Cortex of kidney (tissue), 1 donor: ENCODE measurements around the gene ACOT12.

Source experiments
- DNase-seq: peaks from one replicate; lab custom pipeline; 2025; lab: John Stamatoyannopoulos, UW

ACOT12 gene

GRCh38 chr5:81400375-81400774, 6.4 kb upstream of the ACOT12 start:
- no peak for DNase-seq

GRCh38 chr5:81398741-81399140, 4.8 kb upstream of the ACOT12 start:
- no peak for DNase-seq

- no peak for DNase-seq
These were observed 3.2 kb upstream of the ACOT12 start for GRCh38 chr5:81397176-81397575.

DNA sequence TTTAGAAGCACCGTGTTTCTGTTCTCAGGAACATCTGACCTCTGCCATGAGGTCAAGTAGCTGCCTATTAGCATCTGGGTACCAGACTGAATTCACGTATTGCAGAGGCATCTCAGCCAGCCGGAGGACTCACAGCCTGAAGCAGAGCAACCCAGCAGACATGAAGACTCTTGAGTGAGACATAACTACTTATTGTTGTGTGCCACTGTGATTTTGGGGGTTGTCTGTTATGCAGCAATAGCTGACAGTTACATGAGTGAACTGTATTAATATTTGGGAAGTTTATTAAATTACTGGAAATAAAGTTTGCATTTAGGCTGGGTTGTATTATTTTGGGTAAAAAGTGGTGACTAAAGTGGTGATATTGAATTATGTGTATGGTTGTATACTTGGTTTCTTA, 1.3 kb upstream of the ACOT12 start:
- DNase-seq, result no peak

DNA sequence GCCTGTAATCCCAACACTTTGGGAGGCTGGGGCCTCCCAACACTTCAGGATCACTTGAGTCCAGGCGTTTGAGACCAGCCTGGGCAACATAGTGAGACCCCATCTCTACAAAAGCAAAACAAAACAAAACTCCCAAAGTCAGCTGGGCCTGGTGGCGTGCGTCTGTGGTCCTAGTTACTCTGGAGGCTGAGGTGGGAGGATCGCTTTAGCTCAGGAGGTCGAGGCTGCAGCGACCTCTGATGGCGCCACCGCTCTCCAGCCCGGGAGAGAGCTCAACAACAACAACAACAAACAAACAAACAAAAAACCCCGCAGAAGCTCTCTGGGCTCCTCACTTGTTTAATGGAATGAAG, 528 bp downstream of the ACOT12 start:
- no peak for DNase-seq

DNA sequence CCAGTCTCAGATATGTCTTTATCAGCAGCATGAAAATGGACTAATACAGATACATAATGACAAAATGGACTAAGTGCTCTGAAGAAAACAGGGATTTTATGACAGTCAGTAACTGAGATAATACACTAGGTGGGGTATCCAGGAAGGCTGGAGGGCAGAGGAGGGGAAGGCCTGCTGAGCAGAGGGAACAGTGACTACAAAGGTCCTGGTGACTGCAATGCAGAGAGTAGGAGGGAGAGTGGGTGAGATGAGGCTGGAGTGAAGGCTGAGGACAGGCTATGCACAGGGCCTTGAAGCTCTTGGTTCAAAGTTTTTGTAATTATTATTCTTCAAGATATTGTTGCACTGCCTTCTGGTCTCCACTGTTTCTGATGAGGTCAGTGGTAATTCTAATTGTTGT, 4.9 kb downstream of the ACOT12 start:
- DNase-seq, result no peak

DNA sequence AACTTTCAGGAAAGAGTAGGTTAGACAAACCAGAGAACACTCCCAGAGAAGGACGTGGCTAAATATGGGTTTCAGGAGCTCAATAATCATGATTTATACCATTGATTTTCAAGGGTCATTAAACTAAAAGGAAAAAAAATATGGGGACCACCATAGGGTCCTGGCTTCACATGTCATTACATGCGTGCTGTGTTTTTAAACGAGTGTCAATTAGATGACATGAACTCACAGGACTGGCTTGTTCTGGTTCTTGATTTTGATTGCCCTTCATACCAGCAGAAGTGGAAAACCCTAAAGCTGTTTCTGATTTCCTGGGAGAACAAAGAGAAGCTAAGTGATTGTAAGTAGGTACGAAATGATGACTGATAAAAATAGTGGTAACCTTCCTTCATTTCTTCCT, 5.8 kb downstream of the ACOT12 start:
- no peak for DNase-seq

- no peak for DNase-seq
These were observed 10.1 kb downstream of the ACOT12 start for GRCh38 chr5:81383867-81384266.

- DNase-seq, result no peak
These were observed 22.5 kb downstream of the ACOT12 start for GRCh38 chr5:81371354-81371876.

- DNase-seq, result no peak
These were observed 23.0 kb downstream of the ACOT12 start for GRCh38 chr5:81370912-81371311.

- DNase-seq, result no peak
These were observed 28.4 kb downstream of the ACOT12 start for GRCh38 chr5:81365541-81365940.

- DNase-seq, result no peak
These were observed 30.7 kb downstream of the ACOT12 start for GRCh38 chr5:81363093-81363871.

DNA sequence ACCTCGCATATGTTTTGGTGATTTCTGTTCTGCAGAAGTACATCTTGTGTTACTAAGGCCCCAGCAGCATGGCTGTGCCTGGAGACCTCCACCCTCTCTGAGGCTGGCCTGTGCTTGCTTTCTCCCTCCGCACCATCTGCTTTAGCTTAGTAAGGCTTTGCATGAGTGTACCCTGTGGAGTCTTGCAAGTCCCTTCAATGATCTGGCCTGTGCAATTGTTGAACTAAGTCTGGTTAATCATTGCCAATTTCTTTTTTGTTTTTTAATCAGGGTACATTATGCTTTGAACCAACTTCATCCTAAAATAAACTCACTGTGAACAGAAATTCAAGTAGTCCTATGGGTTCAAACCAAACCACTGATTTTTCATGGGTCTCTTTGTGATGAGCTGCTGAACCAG, 32.3 kb downstream of the ACOT12 start:
- DNase-seq, result no peak

DNA sequence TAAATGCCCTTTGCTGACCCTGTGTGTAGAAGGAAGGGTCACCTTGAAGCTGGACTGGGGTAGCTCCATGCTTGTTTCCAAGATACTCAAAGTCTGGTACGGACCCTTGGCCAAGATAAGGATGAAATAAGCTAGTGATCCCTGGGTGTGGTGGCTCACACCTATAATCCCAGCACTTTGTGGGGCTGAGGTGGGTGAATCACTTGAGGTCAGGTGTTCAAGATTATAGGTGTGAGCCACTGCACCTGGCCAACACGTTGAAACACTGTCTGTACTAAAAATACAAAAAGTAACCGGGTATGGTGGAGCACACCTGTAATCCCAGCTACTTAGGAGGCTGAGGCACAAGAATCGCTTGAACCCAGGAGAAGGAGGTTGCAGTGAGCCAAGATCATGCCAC, 33.3 kb downstream of the ACOT12 start:
- DNase-seq, result no peak

DNA sequence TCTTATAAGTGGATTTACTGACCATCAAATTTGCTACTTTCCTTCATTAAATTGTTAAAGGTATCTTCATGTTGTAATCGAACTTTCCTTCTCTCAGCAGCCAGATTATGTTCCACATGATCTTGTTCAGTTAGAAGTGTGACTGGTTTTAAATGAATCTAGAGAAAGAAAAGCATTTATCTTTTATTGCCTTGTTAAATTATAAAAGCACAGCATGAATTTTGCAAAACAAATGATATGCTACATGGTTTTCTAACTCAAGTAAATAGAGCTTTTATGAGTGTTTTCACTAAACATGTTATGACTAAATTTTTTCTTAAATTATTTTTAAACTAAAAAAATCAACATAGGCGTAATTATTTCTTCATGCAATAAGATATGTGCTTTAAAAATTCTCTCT, 34.1 kb downstream of the ACOT12 start:
- no peak for DNase-seq

- DNase-seq, result no peak
These were observed 34.8 kb downstream of the ACOT12 start for GRCh38 chr5:81359108-81359507.

DNA sequence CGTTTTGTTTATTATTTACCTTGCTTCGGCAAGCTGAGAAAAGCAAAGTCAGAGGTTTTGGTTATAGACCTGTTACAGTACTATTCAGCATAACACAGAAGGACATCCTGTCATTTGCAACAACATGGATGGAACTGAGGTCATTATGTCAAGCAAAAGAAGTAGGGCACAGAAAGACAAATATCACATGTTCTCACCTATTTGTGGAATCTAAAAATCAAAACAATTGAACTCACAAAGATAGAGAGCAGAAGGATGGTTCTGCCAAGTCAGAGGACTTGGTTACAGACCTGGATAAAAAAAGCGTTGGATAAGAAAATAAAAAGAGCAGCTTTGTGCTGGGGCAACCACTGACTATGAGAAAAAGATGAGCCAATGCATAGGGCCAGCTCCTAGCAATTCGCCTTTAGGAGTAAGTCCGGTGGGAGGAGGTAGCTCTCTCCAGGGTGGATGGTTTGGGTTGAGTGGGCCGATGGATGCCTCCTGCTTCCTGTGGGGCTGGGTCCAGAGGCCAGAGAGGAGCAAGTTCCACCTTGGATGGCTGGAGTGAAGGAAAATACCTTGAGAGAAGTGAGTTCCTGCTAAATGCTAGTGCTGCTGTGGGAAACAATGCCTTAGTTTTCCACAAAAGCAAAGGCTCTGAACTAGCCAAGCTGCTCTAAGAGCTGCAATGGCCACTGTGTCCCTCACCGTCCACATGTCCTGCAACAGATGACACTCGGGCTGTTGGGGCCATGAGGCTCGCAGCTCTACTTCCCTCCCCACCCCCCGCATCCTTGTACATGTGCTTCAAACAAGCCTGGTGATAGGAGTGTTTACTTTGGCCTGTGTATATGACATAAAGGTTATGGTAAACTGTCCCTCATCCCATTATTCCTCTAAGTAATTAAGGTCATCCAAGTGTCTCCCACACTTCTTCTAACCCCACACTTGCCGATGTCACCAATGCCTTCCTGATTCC, 38.4 kb downstream of the ACOT12 start:
- DNase-seq, result no peak

DNA sequence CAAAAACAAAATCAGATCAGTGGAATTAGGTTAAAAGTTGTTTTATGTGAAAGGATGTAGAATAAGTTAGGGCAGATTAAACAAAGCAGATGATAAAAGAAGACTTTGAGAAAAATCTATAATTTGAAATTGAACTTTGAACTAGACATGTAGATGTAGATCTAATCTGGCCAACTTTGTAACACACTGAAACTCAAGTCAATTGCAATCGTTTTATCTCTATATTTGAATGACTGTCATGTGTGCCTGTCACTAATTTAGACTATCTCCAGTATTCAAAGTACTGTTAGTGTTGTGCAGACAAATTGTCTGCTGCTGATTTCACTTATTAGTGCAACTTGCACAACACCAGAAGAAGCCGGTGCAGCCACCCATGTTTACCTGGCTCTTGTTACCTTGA, 39.8 kb downstream of the ACOT12 start:
- DNase-seq, result no peak

DNA sequence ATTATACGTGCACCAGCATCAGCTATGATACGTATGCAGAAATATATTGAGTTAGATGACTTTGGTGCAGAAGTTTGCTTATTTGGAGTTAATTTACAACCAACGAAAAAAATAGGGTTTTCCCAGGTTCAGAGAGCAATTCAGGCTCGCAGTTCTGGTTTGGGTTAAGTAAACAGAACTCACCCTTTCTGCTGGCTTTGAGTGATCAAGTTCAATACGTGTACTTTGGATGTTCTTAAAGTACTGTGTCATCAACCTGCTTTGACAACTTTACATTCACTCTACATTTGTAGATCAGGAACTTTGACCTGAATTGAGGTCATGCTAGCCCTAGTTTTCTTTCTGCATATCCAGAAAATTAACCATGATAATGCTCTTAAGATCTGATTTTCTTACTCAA, 40.7 kb downstream of the ACOT12 start:
- no peak for DNase-seq

- no peak for DNase-seq
These were observed 43.4 kb downstream of the ACOT12 start for GRCh38 chr5:81350507-81350906.

DNA sequence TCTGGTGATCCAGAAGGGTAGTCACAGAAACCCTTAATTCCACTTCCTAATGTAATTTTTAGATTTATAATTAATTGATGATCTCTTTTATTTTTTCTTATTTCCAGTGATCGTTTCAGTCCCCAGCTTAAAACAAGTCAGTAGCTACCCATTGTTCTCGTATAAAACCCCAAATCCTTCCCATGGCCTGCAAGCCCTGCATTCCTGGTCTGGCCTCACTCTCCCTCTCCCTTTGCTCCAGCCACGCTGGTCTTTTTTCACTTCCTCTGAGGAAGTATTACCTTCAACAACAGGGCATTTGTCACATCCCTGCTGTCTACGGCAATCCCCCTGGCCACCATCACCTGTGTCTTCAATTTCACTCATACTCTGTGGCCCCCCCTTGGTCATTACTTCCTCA, 44.8 kb downstream of the ACOT12 start:
- no peak for DNase-seq

DNA sequence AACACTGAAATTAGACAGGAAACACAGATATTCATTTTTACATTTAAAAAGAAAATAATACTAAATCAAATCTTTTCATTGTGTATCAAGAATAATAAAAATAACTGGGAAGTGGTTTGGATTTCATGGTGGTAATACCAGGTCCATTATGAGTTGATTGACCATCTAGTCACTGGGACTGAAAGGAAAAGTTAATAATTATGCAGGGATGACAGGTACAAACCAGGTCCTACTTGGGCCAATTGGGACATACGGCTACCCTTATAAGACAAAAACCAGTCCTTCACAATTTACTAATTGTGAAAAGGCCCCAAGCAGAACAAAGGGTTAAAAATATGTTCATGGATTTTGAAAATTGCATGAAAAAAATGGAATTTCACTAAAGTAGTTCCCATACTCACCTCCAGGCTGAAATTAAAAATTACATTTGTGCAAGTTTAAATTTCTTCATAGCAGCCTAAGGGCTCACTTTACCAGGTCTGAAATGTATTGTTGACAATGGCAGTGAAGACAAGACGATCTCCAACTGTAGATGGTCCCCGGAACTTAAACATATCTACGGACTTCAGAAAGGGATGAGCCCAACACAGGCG, 48.4 kb downstream of the ACOT12 start:
- no peak for DNase-seq

DNA sequence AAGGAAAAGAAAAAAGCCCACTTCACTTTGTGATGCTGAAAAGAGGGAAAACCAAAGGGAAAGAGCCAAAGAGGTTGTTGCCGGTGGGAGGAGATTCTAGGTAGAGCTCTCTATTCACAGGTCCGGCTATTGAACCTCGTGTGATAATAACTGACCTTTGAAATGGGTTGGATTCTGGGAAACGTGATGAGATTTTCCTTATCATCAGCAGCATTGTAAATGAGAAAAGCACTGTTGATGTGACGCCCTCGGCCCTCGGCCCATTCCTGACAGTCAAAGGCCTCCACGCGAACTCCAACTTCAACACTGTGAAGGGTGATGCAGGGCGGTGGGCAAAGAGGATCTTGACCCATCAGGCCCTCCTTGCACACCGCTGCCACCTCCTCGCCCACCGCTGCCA, 49.2 kb downstream of the ACOT12 start:
- DNase-seq, result no peak
